ENCODE measurements around the gene SMARCD2.

SMARCD2 gene

DNA sequence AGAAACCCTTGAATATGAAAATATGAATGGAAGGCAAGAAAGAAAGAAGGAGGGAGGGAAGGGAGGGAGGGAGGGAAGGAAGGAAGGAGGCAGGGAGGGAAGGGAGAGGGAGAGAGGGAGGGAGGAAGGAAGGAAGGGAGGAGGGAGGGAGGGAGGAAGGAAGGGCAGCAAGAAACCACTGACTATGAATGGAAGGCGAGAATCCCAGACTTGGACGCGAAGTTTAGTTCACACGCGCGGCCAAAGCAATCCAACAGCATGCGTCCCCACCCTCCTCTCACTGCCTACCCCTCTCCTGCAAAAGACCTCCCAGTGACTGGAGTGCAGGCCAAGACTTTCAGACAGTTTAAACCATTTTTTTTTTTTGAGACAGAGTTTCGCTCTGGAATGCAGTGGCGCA lies 7.9 kb upstream of the SMARCD2 start:
- no peak for DNase-seq (ENCODE audit: low read depth)

GRCh38 chr17:63848834-63849689 lies 6.6 kb upstream of the SMARCD2 start:
- DNase-seq (ENCODE audit: low read depth): peak; percentile 87

GRCh38 chr17:63847525-63848249 lies 5.2 kb upstream of the SMARCD2 start:
- DNase-seq (ENCODE audit: low read depth): no peak

GRCh38 chr17:63845509-63845908 lies 3.0 kb upstream of the SMARCD2 start:
- DNase-seq (ENCODE audit: low read depth): no peak

- no peak for DNase-seq (ENCODE audit: low read depth)
These were observed 1.6 kb upstream of the SMARCD2 start for GRCh38 chr17:63843910-63844677.

GRCh38 chr17:63843387-63843888 lies 953 bp upstream of the SMARCD2 start:
- DNase-seq (ENCODE audit: low read depth): peak; percentile 52

GRCh38 chr17:63842173-63842539 lies 329 bp downstream of the SMARCD2 start:
- peak; percentile 45 for DNase-seq (ENCODE audit: low read depth)

DNA sequence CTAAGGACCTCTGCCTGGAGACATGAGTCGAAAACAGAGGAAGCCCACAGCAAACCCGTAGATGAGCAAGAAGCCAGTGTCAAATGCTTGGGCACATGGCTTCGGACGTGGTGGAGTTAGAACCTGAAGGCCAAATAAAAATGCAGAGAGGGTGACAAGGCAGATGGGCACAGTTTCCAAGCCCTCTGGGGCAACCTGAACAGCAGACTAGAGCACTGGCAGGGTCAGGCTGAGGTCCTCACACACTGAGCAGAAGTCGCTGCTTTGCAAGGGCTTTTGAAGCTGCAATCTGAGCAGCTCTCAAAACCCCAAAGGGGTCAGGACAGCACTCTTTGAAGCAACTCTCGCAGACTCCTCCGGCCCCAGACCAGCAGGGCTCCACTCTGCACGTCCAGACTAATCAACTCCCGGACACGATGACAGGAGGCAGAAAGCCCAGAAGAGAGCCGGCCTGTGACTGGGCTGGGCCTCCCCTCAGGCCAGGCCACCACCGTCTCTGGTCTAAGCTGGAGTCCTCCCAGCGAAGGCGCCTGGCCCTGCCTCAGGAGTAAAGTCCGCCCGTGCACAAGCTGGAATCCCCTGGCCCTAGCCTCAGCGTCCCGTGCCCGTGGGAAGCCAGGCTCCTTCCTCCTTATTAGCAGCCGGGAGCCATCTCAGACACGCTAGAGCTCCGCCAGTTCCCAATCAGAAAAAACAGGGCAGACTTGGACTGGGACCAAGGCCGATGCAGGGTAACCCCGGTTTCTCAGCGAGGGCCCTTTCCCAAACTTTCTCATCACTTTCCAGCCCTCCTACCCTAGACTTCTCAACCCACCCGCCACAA lies 924 bp downstream of the SMARCD2 start:
- DNase-seq (ENCODE audit: low read depth): no peak

GRCh38 chr17:63840591-63841349 lies 1.7 kb downstream of the SMARCD2 start:
- no peak for DNase-seq (ENCODE audit: low read depth)

GRCh38 chr17:63838631-63839171 lies 3.8 kb downstream of the SMARCD2 start:
- DNase-seq (ENCODE audit: low read depth): no peak

GRCh38 chr17:63837962-63838600 lies 4.4 kb downstream of the SMARCD2 start:
- DNase-seq (ENCODE audit: low read depth): no peak

- no peak for DNase-seq (ENCODE audit: low read depth)
These were observed 5.0 kb downstream of the SMARCD2 start for GRCh38 chr17:63837480-63837879.

DNA sequence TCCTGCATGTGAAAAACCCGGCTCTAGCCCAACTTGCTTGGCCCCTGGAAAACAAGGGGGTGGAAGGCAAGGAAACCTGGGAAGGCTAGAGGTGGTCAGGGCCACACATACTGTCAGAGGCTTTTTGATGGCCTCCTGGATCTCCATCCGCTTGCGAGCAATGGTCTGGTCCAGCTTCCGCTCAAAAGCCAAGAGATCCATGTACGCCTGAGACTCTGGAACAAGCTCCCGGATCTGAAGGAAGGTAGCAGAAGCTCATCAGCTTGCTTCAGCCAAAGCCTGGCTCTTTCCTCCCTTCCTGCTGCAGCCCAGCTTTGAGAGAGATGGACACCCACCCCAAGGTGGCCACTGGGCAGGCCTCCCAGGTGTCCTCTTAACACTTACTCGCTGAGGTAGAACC lies 5.7 kb downstream of the SMARCD2 start:
- no peak for DNase-seq (ENCODE audit: low read depth)

GRCh38 chr17:63835167-63835720 lies 7.2 kb downstream of the SMARCD2 start:
- DNase-seq (ENCODE audit: low read depth): no peak

DNA sequence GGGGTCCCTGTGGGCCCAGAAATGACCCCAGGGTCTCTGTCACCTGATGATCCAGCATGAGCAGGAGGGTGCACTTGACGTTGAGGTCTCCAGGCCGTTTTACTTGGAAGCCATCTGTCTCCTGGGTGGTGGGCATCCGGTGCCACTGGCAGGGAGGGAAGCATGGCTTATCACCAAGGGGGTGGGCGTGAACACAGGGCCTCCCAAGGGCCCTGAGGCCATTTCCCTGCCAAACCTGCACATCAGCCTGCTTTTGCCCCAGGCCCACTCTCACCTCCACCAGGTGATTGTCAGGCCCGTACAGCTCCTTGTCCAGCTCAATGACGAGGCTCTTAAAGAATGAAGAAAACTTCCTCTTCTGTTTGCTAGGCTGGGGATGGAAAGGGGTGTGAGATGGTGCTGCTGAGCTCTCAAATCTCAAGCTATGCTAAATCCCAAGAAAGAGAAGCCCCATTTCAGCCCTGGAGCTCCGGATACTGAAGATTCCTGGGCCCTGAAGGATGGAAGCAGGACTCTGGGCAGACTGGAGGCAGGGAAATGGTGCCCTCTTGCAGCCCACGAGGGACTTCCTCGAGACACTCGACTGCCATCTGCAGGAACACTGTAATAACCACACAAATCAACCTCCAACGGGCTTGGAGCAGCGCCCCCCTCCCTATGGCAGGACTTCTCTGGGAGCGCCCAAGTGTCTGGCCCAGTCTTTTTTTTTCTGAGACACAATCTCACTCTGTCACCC lies 7.9 kb downstream of the SMARCD2 start:
- peak; percentile 60 for DNase-seq (ENCODE audit: low read depth)

DNA sequence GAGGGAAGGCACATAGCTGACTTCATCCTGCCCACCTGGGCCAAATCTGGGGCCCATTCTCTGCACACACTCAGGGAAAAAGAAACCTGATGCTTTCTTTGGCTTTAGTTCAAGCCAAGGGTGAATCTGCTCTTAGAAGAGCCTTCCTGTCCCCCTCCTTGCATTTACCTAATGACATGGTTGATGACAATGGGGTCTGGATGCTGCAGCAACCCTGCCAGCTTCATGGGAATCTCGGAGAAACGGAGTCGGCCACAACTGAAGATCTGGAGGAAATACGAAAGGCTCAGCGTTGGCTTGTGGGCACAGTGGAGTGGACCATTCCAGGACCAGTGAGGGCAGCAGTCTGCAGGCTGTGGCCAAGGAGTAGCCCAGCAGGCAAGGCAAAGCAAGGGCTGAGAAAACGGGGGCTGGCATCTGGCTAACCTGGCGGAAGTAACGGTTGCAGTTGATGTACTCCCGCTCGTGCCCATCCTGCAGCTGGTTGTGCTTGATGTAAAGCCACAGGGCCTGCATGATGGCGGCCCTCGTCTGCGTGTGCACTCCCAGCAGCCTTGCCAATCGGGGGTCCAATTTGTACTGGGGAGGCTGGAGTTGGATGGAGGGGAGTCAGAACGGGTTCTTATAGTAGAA lies 8.6 kb downstream of the SMARCD2 start:
- DNase-seq (ENCODE audit: low read depth): no peak

DNA sequence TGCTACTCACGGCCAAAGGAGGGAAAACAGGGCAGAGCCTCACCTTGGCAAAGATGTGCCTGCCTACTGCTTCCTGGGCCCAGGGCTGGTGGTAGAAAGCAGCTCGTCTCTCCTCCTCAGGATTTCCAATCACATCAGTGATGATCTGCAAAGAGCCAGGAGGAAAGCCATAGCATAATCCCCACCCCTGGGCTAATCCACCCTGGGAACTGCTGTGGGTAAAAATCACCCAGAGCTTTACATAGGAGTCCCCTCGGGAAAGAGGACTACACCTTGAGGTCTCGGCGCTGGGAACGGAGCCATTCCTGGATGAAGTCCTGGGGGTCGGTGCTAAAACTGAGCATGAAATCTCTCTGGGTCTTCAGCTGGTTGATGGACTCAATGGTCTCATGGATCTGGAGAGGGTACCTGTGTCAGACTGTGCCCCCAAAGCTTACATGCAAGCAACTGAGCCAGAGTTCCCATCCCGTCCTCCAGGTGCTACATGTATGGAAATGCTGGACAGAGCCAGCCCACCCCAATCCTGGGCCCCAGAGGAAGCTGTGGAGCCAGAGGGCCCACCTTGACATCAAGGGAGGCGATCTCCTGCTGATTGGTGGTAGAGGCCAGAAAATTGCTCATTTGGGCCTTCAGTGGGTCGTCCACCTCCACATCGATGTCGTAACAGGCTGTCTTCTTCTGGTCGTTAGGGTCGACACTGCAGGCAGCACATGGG lies 9.3 kb downstream of the SMARCD2 start:
- no peak for DNase-seq (ENCODE audit: low read depth)

DNA sequence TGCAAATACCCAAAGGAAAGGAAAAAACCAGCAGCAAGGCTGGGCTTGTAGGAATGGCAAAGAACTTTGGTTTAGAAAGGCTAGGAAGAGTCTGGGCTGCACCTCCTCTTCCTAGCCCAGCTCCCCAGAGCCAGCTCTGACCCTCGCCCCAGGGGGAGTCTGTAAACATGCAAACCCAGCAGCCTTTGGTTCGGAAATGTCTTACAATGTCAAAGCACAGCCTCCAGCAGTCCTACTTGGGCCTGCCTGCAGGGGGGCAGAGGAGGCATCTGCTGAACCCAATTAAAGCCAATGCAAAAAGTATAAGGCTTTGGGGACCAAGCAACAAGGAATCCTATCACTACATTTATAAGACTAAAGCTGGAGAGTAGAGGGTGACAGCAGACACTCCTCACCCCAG lies 10.0 kb downstream of the SMARCD2 start:
- no peak for DNase-seq (ENCODE audit: low read depth)
